Measurements from ENCODE around the gene CEP72.

The CEP72 gene

DNA sequence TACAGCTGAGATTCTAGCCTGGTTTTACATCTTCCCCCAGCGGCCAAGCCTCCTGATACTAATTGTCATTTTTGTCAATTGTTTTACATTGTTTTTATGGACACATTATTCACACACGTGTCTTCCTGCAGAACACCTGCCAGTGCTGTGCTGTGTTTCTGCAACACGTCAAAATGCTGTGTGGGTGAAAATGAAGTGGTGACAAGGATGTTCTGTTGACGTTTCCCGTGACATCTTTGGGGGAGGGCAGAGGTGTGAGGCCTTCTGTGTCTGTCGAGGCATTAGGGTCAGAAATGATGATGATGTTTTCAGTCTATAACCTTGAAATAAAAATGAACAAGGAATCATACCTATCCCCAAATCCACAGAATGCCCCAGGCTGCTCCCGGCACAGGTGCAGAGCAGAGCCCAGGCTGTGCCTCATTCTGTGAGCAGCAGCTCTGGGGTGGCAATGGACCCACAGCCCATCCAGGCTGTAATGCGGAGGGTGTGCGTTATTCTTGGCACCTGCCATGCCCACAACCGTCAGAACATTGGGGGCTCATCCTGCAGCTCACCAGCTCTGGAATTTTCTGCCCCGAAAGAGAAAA is 23.6 kb upstream of the CEP72 start:
- whole genome bisulfite sequencing: 91% methylated on average over 10 of the region's 11 CpGs
- peaks cover 5% of the 10 kb centered on the region; the same call in 1 of the 2 replicates for H3K4me1 ChIP-seq (ENCODE audit: insufficient read depth, low read length)
- H3K9me3 ChIP-seq (ENCODE audit: insufficient read depth, low read depth, low read length): no peaks in the 10 kb centered on the region
- peaks cover 3% of the 10 kb centered on the region; the same call in 1 of the 2 replicates for H3K27me3 ChIP-seq (ENCODE audit: insufficient read depth, low read length)
- no peak overlapping the region for H3K9ac ChIP-seq (ENCODE audit: low read depth, low read length)
- no peaks in the 10 kb centered on the region for H3K36me3 ChIP-seq (ENCODE audit: insufficient read depth, low read length)
- no peak overlapping the region for H3K27ac ChIP-seq (ENCODE audit: low read depth, low read length)
- no peak overlapping the region for H3K4me3 ChIP-seq (ENCODE audit: low read length)

DNA sequence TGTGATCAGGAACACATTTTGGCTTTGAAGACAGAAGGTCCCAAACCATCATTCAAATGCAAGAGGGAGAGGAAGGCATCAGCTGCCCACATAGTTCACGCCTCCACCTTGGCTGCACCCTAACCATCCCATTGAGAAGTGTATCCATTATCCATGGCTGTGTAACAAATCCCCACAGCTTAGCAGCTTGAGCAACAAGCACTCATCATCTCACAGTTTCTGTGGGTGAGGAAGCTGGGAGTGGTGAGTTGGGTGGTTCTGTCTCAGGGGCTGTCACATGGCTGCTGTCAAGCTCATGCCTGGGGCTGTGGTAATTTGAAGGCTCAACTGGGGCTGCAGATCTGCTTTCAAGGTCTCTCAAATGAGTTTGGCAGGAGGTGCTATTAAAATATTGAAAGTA is 23.0 kb upstream of the CEP72 start:
- Histone ChIP-seq H3K9ac (ENCODE audit: low read depth, low read length) (no peak overlapping the region), H3K27ac (ENCODE audit: low read depth, low read length) (no peak overlapping the region)
- no CpG with 5 or more reads among the region's 1 CpG for WGBS

DNA sequence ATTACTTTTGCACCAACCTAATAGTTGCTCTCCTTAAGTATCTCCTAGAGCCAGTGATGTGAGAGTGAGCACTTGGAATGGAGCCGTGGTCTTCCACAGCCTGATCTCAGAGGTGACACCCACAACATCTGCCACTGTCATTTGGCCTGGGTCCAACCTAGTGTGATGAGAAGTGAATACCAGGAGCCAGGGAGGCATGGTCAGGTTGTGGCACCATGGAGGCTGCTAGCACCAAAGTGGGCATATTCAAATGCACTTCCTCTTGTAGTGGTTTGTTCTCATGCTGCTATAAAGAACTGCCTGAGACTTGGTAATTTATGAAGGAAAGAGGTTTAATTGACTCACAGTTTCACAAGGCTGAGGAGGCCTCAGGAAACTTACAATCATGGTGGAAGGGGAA is 22.6 kb upstream of the CEP72 start:
- no peak overlapping the region for H3K9ac ChIP-seq (ENCODE audit: low read depth, low read length)
- peaks cover 5% of the 10 kb centered on the region; the same call in 1 of the 2 replicates for H3K4me1 ChIP-seq (ENCODE audit: insufficient read depth, low read length)
- WGBS: 96% methylated on average over 1 of the region's 1 CpG
- no peak overlapping the region for H3K4me3 ChIP-seq (ENCODE audit: low read length)
- H3K27me3 ChIP-seq (ENCODE audit: insufficient read depth, low read length): peaks cover 13% of the 10 kb centered on the region; the same call in 1 of the 2 replicates
- no peaks in the 10 kb centered on the region for H3K9me3 ChIP-seq (ENCODE audit: insufficient read depth, low read depth, low read length)
- no peak overlapping the region for H3K27ac ChIP-seq (ENCODE audit: low read depth, low read length)
- no peaks in the 10 kb centered on the region for H3K36me3 ChIP-seq (ENCODE audit: insufficient read depth, low read length)

More for the DNA sequence above, 23.0 kb upstream of the CEP72 start:
- Histone ChIP-seq H3K4me1 (ENCODE audit: insufficient read depth, low read length) (peaks cover 5% of the 10 kb centered on the region; the same call in 1 of the 2 replicates), H3K4me3 (ENCODE audit: low read length) (no peak overlapping the region), H3K9me3 (ENCODE audit: insufficient read depth, low read depth, low read length) (no peaks in the 10 kb centered on the region), H3K27me3 (ENCODE audit: insufficient read depth, low read length) (peaks cover 9% of the 10 kb centered on the region; the same call in 1 of the 2 replicates), H3K36me3 (ENCODE audit: insufficient read depth, low read length) (no peaks in the 10 kb centered on the region)

DNA sequence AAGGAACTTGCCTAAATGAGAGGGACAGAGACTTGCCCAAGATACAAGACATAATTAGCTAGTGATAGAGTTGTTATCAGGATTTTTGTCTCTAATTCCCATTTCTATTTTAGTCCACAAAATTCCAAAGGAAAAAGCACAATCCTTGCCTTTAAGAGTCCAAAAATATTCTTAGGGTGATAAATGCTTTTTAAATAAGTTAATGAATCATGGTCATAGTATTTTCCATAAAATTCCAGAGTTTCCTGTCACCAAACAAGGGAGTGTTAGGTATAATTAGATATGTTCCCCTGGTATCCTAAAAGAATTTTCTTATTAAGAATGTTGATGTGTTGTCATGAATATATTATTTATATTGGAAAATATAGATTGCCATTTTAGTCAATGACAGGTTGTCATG is 21.8 kb upstream of the CEP72 start:
- Histone ChIP-seq H3K4me1 (ENCODE audit: insufficient read depth, low read length) (peaks cover 5% of the 10 kb centered on the region; the same call in 1 of the 2 replicates), H3K4me3 (ENCODE audit: low read length) (no peak overlapping the region), H3K9me3 (ENCODE audit: insufficient read depth, low read depth, low read length) (no peaks in the 10 kb centered on the region), H3K36me3 (ENCODE audit: insufficient read depth, low read length) (no peaks in the 10 kb centered on the region), H3K9ac (ENCODE audit: low read depth, low read length) (no peak overlapping the region), H3K27ac (ENCODE audit: low read depth, low read length) (no peak overlapping the region), H3K27me3 (ENCODE audit: insufficient read depth, low read length) (peaks cover 14% of the 10 kb centered on the region; the same call in 1 of the 2 replicates)

DNA sequence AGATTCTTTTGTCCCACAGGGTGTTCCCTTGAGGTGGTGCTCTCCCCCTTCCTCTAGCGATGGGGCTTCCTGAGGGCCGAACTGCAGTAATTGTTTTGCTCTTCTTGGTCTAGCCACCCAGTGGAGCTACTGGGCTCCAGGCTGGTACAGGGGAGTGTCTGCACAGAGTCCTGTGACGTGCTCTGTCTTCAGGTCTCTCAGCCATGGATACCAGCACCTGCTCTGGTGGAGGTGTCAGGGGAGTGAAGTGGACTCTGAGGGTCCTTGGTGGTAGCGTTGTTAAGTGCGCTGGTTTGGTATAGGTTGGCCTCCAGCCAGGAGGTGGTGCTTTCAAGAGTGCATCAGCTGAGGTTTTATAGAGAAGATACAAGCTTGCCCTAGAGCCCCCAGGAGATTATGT is 20.4 kb upstream of the CEP72 start:
- WGBS: 93% methylated on average over 5 of the region's 5 CpGs
- Histone ChIP-seq H3K9me3 (ENCODE audit: insufficient read depth, low read depth, low read length) (no peaks in the 10 kb centered on the region), H3K27me3 (ENCODE audit: insufficient read depth, low read length) (peaks cover 21% of the 10 kb centered on the region), H3K9ac (ENCODE audit: low read depth, low read length) (no peak overlapping the region), H3K36me3 (ENCODE audit: insufficient read depth, low read length) (no peaks in the 10 kb centered on the region), H3K27ac (ENCODE audit: low read depth, low read length) (no peak overlapping the region), H3K4me3 (ENCODE audit: low read length) (no peak overlapping the region), H3K4me1 (ENCODE audit: insufficient read depth, low read length) (no peaks in the 10 kb centered on the region)

DNA sequence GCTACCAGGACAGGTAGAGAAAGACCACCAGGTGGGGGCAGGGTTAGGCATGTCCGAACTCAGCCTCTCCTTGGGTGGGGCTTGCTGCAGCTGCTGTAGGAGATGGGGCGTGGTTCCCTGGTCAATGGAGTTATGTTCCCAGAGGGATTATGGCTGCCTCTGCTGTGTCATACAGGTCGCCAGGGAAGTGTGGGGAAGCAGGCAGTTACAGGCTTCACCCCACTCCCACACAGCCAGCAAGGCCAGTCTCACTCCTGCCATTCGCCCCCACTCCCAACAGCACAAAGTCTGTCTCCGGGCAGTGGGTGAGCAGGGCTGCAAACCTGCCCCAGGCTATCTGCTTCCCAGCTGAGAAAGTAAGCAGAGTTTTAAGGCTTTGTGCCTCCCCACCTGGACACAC is 20.0 kb upstream of the CEP72 start:
- peaks cover 25% of the 10 kb centered on the region for H3K27me3 ChIP-seq (ENCODE audit: insufficient read depth, low read length)
- no peak overlapping the region for H3K27ac ChIP-seq (ENCODE audit: low read depth, low read length)
- no peak overlapping the region for H3K4me3 ChIP-seq (ENCODE audit: low read length)
- H3K9ac ChIP-seq (ENCODE audit: low read depth, low read length): no peak overlapping the region
- H3K4me1 ChIP-seq (ENCODE audit: insufficient read depth, low read length): no peaks in the 10 kb centered on the region
- H3K9me3 ChIP-seq (ENCODE audit: insufficient read depth, low read depth, low read length): no peaks in the 10 kb centered on the region
- 82% methylated on average over 5 of the region's 5 CpGs for WGBS
- H3K36me3 ChIP-seq (ENCODE audit: insufficient read depth, low read length): no peaks in the 10 kb centered on the region

DNA sequence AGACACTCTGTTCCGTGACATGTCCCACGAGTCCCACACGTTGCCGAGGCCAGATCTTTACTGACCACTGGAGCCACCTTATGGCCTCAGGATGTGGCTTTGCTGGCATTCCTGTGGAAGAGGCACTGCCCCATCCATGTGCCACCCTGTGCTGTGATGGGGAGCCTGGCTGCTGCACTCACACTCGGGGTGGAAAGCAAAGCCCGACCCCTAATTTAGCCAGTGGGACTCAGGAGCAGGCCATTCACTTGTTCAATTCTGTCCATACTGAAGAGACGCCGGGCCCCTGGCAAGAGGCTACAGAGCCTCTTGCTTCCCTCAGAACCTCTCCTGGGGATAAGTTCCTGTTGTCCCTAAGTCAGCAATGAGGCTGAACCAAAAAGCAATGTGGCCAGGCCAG is 18.6 kb upstream of the CEP72 start:
- Histone ChIP-seq H3K9ac (ENCODE audit: low read depth, low read length) (no peak overlapping the region), H3K27ac (ENCODE audit: low read depth, low read length) (no peak overlapping the region), H3K4me1 (ENCODE audit: insufficient read depth, low read length) (no peaks in the 10 kb centered on the region), H3K36me3 (ENCODE audit: insufficient read depth, low read length) (no peaks in the 10 kb centered on the region), H3K9me3 (ENCODE audit: insufficient read depth, low read depth, low read length) (no peaks in the 10 kb centered on the region), H3K27me3 (ENCODE audit: insufficient read depth, low read length) (peaks cover 32% of the 10 kb centered on the region; the same call in 1 of the 2 replicates), H3K4me3 (ENCODE audit: low read length) (no peak overlapping the region)
- WGBS: 93% methylated on average over 8 of the region's 8 CpGs

DNA sequence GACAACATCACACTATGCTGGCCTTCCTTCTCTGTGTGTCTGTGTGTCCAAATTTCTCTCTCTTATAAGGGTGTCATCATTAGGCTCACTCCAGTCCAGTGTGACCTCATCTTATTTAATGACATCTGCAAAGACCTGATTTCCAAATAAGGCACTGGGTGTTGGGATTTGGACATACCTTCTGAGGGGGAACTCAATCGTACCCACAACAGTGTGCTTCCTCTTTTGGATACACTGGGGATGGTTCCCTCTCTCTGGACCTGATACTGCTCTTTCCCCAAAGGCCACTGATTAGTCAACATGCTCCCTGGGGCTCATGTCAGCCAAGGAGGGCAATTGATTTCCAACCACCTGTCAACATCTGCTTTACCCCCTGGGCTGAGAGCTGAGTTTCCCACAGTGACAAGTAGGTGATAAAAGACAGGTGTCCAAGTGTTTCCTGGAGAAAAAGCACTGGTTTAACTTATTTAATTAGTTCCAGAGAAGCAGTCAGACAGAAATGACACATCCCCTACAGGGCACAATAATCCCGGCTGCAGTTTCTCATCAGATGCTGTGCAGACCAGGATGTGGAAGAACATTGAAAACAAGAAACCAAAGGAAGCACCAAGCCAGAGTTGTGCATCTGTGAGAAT is 17.8 kb upstream of the CEP72 start:
- H3K36me3 ChIP-seq (ENCODE audit: insufficient read depth, low read length): no peaks in the 10 kb centered on the region
- H3K4me3 ChIP-seq (ENCODE audit: low read length): no peak overlapping the region
- WGBS: 88% methylated on average over 2 of the region's 2 CpGs
- no peak overlapping the region for H3K9ac ChIP-seq (ENCODE audit: low read depth, low read length)
- H3K27me3 ChIP-seq (ENCODE audit: insufficient read depth, low read length): peaks cover 32% of the 10 kb centered on the region; the same call in 1 of the 2 replicates
- H3K27ac ChIP-seq (ENCODE audit: low read depth, low read length): no peak overlapping the region
- H3K4me1 ChIP-seq (ENCODE audit: insufficient read depth, low read length): no peaks in the 10 kb centered on the region
- no peaks in the 10 kb centered on the region for H3K9me3 ChIP-seq (ENCODE audit: insufficient read depth, low read depth, low read length)

DNA sequence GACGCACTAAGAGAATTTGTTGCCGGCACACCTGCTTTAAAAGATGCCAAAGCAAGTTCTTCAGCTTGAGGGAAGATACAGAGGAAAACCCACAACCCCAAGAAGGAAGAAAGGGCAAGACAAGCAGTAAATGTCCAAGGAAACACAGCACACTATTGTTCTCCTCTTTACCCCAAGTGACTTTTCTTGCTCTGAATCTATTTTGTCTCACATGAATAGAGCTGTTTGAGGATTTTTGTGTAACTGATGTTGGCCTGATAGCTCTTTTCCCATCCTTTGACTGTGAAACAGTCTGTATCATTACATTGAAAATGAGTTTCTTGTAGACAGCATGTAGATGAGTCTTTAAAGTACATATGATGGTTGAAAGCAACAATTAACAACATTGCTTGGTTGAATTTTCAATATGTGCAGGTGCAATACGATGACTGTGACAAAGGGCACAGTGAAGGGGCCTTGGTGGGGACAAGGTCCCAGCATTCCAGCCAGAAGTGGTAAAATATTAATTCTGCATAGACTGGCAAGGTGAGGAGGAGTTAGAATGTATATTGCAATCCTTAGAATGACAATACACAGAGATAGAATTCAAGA is 16.8 kb upstream of the CEP72 start:
- peaks cover 32% of the 10 kb centered on the region; the same call in 1 of the 2 replicates for H3K27me3 ChIP-seq (ENCODE audit: insufficient read depth, low read length)
- no peak overlapping the region for H3K27ac ChIP-seq (ENCODE audit: low read depth, low read length)
- H3K4me1 ChIP-seq (ENCODE audit: insufficient read depth, low read length): no peaks in the 10 kb centered on the region
- no peaks in the 10 kb centered on the region for H3K9me3 ChIP-seq (ENCODE audit: insufficient read depth, low read depth, low read length)
- H3K9ac ChIP-seq (ENCODE audit: low read depth, low read length): no peak overlapping the region
- WGBS: 96% methylated on average over 3 of the region's 3 CpGs
- no peaks in the 10 kb centered on the region for H3K36me3 ChIP-seq (ENCODE audit: insufficient read depth, low read length)
- no peak overlapping the region for H3K4me3 ChIP-seq (ENCODE audit: low read length)

DNA sequence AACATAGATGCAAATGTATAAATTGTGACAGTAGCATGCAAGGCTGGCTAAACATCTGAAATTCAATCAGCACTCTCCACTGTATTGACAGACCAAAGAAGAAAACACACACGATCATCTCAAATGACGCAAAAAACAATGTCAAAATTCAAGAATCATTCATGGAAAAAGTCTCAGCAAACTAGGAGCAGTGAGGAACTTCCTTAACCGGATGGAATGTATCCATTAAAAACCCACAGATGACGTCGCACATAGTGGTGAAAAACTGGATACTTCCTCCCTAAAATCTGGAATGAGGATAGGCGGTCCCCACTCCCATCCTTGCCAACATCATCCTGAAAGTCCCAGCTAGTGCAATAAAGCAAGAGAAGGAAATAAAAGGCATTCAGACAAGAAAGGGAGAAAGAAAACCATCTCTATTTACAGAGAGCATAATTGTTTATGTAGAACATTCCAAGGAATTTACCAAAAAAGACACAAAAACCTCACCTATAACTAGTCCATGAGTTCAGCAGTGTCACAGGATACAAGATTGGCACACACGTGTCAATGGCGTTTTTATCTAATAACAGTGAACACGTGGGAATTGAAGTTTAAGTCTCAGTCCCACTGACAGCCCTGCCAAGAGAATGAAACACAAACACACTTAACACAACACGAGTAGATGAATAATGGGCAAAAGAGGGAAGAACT is 14.1 kb upstream of the CEP72 start:
- Histone ChIP-seq H3K27ac (ENCODE audit: low read depth, low read length) (no peak overlapping the region), H3K27me3 (ENCODE audit: insufficient read depth, low read length) (peaks cover 32% of the 10 kb centered on the region; the same call in 1 of the 2 replicates), H3K4me3 (ENCODE audit: low read length) (no peak overlapping the region), H3K9ac (ENCODE audit: low read depth, low read length) (no peak overlapping the region), H3K9me3 (ENCODE audit: insufficient read depth, low read depth, low read length) (no peaks in the 10 kb centered on the region), H3K4me1 (ENCODE audit: insufficient read depth, low read length) (no peaks in the 10 kb centered on the region), H3K36me3 (ENCODE audit: insufficient read depth, low read length) (no peaks in the 10 kb centered on the region)
- WGBS: 71% methylated on average over 9 of the region's 10 CpGs

DNA sequence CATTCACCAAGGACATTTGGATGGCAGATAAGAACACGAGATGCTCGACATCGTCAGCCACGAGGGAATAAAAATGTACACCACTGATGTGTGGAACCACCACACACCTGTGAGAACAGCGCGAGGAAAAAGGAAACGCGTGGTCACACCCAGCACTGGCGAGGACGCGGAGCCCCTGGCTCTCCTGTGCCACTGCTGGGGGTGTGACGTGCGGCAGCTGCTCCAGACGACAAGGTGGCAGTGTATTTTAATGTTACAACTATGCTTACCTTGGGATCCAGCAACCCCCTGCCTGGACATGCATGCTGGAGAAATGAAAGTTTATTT is 13.6 kb upstream of the CEP72 start:
- Histone ChIP-seq H3K4me1 (ENCODE audit: insufficient read depth, low read length) (no peaks in the 10 kb centered on the region), H3K4me3 (ENCODE audit: low read length) (no peak overlapping the region), H3K27me3 (ENCODE audit: insufficient read depth, low read length) (peaks cover 32% of the 10 kb centered on the region; the same call in 1 of the 2 replicates), H3K36me3 (ENCODE audit: insufficient read depth, low read length) (no peaks in the 10 kb centered on the region), H3K9ac (ENCODE audit: low read depth, low read length) (no peak overlapping the region), H3K27ac (ENCODE audit: low read depth, low read length) (no peak overlapping the region), H3K9me3 (ENCODE audit: insufficient read depth, low read depth, low read length) (no peaks in the 10 kb centered on the region)
- WGBS: 86% methylated on average over 14 of the region's 14 CpGs
